SK-N-SH (cell line): Measurements from ENCODE around the gene ITK. TPM values are rescaled to one million over a fixed set of nuclear protein-coding genes. Genes with fewer than 3 reads are reported as not detected.

Experiments
- CTCF ChIA-PET: fragments of 300-600, 350-600 bp; formaldehyde crosslinking; extraction: SDS; loops from one replicate; lab custom pipeline; 2021; lab: Yijun Ruan, JAX
- POLR2A ChIA-PET: fragments of 350-600 bp; sonication (Branson Sonifier 250); formaldehyde crosslinking; extraction: SDS; loops from one replicate; lab custom pipeline; 2020; ENCODE audit warnings: antibody characterized with exemption, inconsistent platforms; lab: Yijun Ruan, JAX
- DNase-seq: peaks from one replicate; pipeline ENCODE4 v3.0.0; 2012
- H2AFZ ChIP-seq: fragments of 200-600 bp; sonication (generic); 2 replicates; pipeline ENCODE4 v1.8.1; 2016; ENCODE audit warnings: antibody characterized with exemption, mild to moderate bottlenecking, low read depth
- H3F3A ChIP-seq: fragments of 200-600 bp; sonication (generic); replicated peaks from 2 replicates; pipeline ENCODE3; 2016; ENCODE audit warnings: antibody characterized with exemption, mild to moderate bottlenecking; ENCODE audit not compliant: insufficient read depth
- H3K27ac ChIP-seq, 2 experiments: fragments of 200-500 bp in 1 of 2; fragments of 200-600 bp in 1 of 2; sonication (Bioruptor generic) in 1 of 2; sonication (generic), shearing (Covaris generic) in 1 of 2; 2 replicates each; pipeline versions ENCODE4 v1.5.1 to v1.6.1; 2014 to 2016; ENCODE audit warnings: low read depth in 2 of 2, inconsistent platforms in 1 of 2, low read length in 1 of 2, mild to moderate bottlenecking in 1 of 2, mixed read lengths in 1 of 2
- H3K27me3 ChIP-seq: fragments of 200-600 bp; sonication (generic), shearing (Covaris generic); 2 replicates; pipeline ENCODE4 v1.6.1; 2016; ENCODE audit warnings: mixed run types; ENCODE audit not compliant: insufficient read depth
- H3K36me3 ChIP-seq, 2 experiments: fragments of 200-500 bp in 1 of 2; fragments of 200-600 bp in 1 of 2; sonication (Bioruptor generic) in 1 of 2; sonication (generic) in 1 of 2; replicated peaks in 1 of 2; 2 replicates each; pipeline versions ENCODE3 to v1.5.1; 2014 to 2016; ENCODE audit warnings: low read length in 1 of 2, mild to moderate bottlenecking in 1 of 2; ENCODE audit not compliant: insufficient read depth in 2 of 2, control insufficient read depth in 1 of 2
- H3K4me1 ChIP-seq, 2 experiments: fragments of 200-500 bp in 1 of 2; fragments of 200-600 bp in 1 of 2; sonication (Bioruptor generic) in 1 of 2; sonication (generic), shearing (Covaris generic) in 1 of 2; 2 replicates each; pipeline versions ENCODE4 v1.5.1 to v1.6.1; 2014 to 2016; ENCODE audit warnings: low read depth in 1 of 2, low read length in 1 of 2, mixed run types in 1 of 2; ENCODE audit not compliant: insufficient read depth in 2 of 2, control insufficient read depth in 1 of 2
- H3K4me2 ChIP-seq: fragments of 200-600 bp; sonication (generic), shearing (Covaris generic); 2 replicates; pipeline ENCODE4 v1.6.1; 2017; ENCODE audit warnings: mixed run types
- H3K4me3 ChIP-seq, 2 experiments: fragments of 200-500 bp in 1 of 2; fragments of 200-600 bp in 1 of 2; sonication (Bioruptor generic) in 1 of 2; sonication (generic), shearing (Covaris generic) in 1 of 2; 2 replicates each; pipeline versions ENCODE4 v1.5.1 to v1.8.1; 2014 to 2016; ENCODE audit warnings: low read depth in 2 of 2, inconsistent platforms in 1 of 2, low read length in 1 of 2, mild to moderate bottlenecking in 1 of 2, mixed read lengths in 1 of 2, moderate library complexity in 1 of 2
- H3K79me2 ChIP-seq: fragments of 200-600 bp; sonication (generic); 2 replicates; pipeline ENCODE4 v1.8.1; 2017; ENCODE audit warnings: mild to moderate bottlenecking; ENCODE audit not compliant: insufficient read depth
- H3K9ac ChIP-seq: fragments of 200-600 bp; sonication (generic); 2 replicates; pipeline ENCODE4 v1.6.1; 2017; ENCODE audit warnings: mixed run types
- H3K9me2 ChIP-seq: fragments of 200-600 bp; sonication (generic); 2 replicates; pipeline ENCODE4 v1.6.1; 2017; ENCODE audit warnings: mixed run types
- H3K9me3 ChIP-seq: fragments of 200-600 bp; sonication (generic); 2 replicates; pipeline ENCODE4 v1.6.1; 2017; ENCODE audit warnings: mixed run types, mild to moderate bottlenecking, moderate library complexity
- H4K20me1 ChIP-seq: fragments of 200-600 bp; sonication (generic); 2 replicates; pipeline ENCODE4 v1.6.1; 2017; ENCODE audit warnings: mild to moderate bottlenecking, mixed run types; ENCODE audit not compliant: insufficient read depth
- ELF1 ChIP-seq: IDR thresholded peaks from 2 replicates; pipeline ENCODE4 v1.4.0; 2012
- EP300 ChIP-seq, 2 experiments: IDR thresholded peaks; 2 replicates each; pipeline versions ENCODE4 v1.4.0 to v1.6.1; 2012; ENCODE audit warnings: borderline replicate concordance in 1 of 2, low read depth in 1 of 2, low read length in 1 of 2
- EZH2phosphoT487 ChIP-seq: fragments of 200-600 bp; sonication (generic); IDR thresholded peaks from 2 replicates; pipeline ENCODE4 v1.6.1; 2017; ENCODE audit warnings: low read depth, mixed run types, mild to moderate bottlenecking, antibody characterized with exemption, moderate library complexity, borderline replicate concordance
- GABPA ChIP-seq: IDR thresholded peaks from 2 replicates; pipeline ENCODE4 v1.4.0; 2012; ENCODE audit warnings: low read depth, mild to moderate bottlenecking
- NRF1 ChIP-seq: IDR thresholded peaks from 2 replicates; pipeline ENCODE4 v1.6.1; 2012; ENCODE audit warnings: low read depth, mild to moderate bottlenecking, low read length
- RCOR1 ChIP-seq: fragments of 150-350 bp; IDR thresholded peaks from 2 replicates; pipeline ENCODE4 v1.6.1; 2017; ENCODE audit warnings: antibody characterized with exemption, low read length
- SMC3 ChIP-seq: IDR thresholded peaks from 2 replicates; pipeline ENCODE4 v1.6.1; 2012; ENCODE audit warnings: low read depth, low read length, improper control_type of control experiment
- WGBS: methylation state at CpG from one replicate; pipeline ENCODE4 v1.1.6; 2017; ENCODE audit warnings: low lambda C conversion rate; 5-methylcytosine and 5-hydroxymethylcytosine counted together
- polyA plus RNA-seq, 3 experiments: library from polyadenylated mRNA; depleted of rRNA; stranded (reverse); fragments of >200 nt; gene quantifications; 2 replicates each; pipeline ENCODE4 v1.2.3, GENCODE V29; 2012
- TF ChIP-seq, protein P1 (sequence below): IDR thresholded peaks from 2 replicates; pipeline ENCODE4 v1.4.0; 2012; ENCODE audit warnings: low read depth, borderline replicate concordance
- TF ChIP-seq, protein P2 (sequence below): IDR thresholded peaks from 2 replicates; pipeline ENCODE4 v1.4.0; 2012; ENCODE audit warnings: low read depth, borderline replicate concordance

Gene ITK
- polyA plus RNA-seq, 1 of the 3 experiments (the other 2 are of a cell fraction): not detected

DNA sequence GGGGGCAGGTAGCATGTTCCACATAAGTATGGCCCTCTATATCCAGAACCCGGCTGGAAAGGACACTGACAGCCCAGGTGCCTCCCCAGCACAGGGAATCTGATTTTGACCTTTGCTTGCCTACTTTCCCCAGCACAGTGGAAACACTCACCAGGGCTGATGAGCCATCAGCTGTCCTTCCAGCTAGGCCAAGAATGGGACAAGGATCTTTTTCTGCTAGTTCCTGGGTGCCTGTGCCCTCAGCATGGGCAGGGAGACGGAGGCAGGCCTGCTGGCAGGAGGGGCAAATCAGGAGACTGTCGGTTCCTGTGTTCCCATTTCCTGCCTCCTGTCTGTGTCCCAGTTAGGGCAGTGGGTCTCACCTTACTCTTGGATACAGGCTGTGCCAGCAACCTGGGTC lies 86.4 kb downstream of the ITK start:
- Histone ChIP-seq H3K9me2 (no peaks in the 10 kb centered on the region), H4K20me1 (no peaks in the 10 kb centered on the region), H3K4me1 (peaks cover 0 to 19% of the 10 kb centered on the region in 2 experiments; a peak in 1 of 4 replicates), H3K36me3 (no peaks in the 10 kb centered on the region), H3K79me2 (no peaks in the 10 kb centered on the region), H2AFZ (no peak overlapping the region), H3F3A (no peaks in the 10 kb centered on the region), H3K9me3 (no peaks in the 10 kb centered on the region), H3K9ac (no peak overlapping the region), H3K27ac (no peak overlapping the region), H3K27me3 (peaks cover 18% of the 10 kb centered on the region), H3K4me2 (peak overlapping the region; percentile 90), H3K4me3 (peak overlapping the region; percentile 72 to 90; a peak in 3 of 4 replicates)
- TF ChIP-seq RCOR1 (no peak), SMC3 (no peak), GABPA (no peak), EP300 (IDR thresholded peaks at IDR 0.05; ENCODE audit: borderline replicate concordance in 1 of 2, low read depth in 1 of 2, low read length in 1 of 2) (no peak), ELF1 (no peak), EZH2phosphoT487 (no peak), NRF1 (no peak)
- TF ChIP-seq, protein P1, sequence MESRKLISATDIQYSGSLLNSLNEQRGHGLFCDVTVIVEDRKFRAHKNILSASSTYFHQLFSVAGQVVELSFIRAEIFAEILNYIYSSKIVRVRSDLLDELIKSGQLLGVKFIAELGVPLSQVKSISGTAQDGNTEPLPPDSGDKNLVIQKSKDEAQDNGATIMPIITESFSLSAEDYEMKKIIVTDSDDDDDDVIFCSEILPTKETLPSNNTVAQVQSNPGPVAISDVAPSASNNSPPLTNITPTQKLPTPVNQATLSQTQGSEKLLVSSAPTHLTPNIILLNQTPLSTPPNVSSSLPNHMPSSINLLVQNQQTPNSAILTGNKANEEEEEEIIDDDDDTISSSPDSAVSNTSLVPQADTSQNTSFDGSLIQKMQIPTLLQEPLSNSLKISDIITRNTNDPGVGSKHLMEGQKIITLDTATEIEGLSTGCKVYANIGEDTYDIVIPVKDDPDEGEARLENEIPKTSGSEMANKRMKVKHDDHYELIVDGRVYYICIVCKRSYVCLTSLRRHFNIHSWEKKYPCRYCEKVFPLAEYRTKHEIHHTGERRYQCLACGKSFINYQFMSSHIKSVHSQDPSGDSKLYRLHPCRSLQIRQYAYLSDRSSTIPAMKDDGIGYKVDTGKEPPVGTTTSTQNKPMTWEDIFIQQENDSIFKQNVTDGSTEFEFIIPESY: no peak
- CTCF ChIA-PET: interaction anchor here (0.8 to 6.8 kb wide), 11 partner anchors 9 to 61 kb away, joined by 3 to 63 read pairs (median 5); no protein-coding TSS in a partner anchor
- WGBS: 90% methylated on average over 2 of the region's 3 CpGs
- POLR2A ChIA-PET: no interaction called here
- DNase-seq: no peak

DNA sequence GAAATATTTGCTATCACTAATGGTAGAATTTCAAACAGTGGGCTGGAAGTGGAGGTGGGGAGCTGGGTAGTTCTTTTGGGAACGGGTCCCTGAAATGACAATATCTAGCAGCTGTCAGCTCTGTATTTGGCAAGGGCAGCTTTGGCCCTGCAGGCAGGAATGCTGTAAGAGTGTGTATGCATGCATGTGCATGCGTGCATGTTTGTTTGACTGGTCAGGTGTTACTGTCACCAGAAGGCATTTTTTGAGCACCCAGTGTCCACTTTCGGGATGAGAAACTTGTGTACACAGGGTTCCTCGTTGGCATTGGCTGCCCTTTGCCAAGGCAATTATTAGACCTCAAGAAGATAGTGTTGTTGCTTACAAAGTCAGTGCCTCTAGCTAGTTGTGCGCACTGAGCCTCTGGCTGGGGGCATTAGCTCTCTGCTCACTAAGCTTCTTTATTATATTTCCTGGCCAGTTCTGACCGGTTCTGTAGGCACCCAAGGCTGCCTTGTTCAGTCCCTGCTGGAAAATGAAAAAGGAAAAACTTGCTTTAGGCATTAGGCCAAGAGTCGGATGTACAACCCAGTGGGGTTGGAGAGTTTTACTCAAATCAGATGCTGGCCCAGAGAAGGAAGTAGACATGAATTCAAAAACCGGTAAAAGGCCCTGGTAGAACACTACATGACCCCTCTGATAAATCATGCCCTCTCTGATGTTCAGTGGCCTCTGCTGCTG lies 87.3 kb downstream of the ITK start:
- Histone ChIP-seq H3K27ac (no peak overlapping the region), H3K36me3 (no peaks in the 10 kb centered on the region), H3K9me2 (no peaks in the 10 kb centered on the region), H3F3A (no peaks in the 10 kb centered on the region), H2AFZ (no peak overlapping the region), H3K79me2 (no peaks in the 10 kb centered on the region), H3K4me1 (peaks cover 0 to 19% of the 10 kb centered on the region in 2 experiments; a peak in 1 of 4 replicates), H3K4me2 (peak overlapping the region; percentile 90; the same call in 1 of the 2 replicates), H3K4me3 (no peak overlapping the region), H4K20me1 (no peaks in the 10 kb centered on the region), H3K9ac (no peak overlapping the region)
- POLR2A ChIA-PET: no interaction called here
- WGBS: 80% methylated on average over 8 of the region's 8 CpGs
- DNase-seq: no peak
- CTCF ChIA-PET: interaction anchor here (0.6 to 6.8 kb wide), 7 partner anchors 15 to 1490 kb away, joined by 3 to 63 read pairs (median 3); no protein-coding TSS in a partner anchor
- TF ChIP-seq, protein P2, sequence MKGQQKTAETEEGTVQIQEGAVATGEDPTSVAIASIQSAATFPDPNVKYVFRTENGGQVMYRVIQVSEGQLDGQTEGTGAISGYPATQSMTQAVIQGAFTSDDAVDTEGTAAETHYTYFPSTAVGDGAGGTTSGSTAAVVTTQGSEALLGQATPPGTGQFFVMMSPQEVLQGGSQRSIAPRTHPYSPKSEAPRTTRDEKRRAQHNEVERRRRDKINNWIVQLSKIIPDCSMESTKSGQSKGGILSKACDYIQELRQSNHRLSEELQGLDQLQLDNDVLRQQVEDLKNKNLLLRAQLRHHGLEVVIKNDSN: no peak
- TF ChIP-seq, all 33 proteins: peak for 0
- no peaks in the 10 kb centered on the region for H3K9me3 ChIP-seq
- H3K27me3 ChIP-seq: peaks cover 15% of the 10 kb centered on the region; the same call in 1 of the 2 replicates
